HK-2 (cell line): ENCODE measurements around the gene PITPNB.

Experiments
- DNase-seq: peaks from one replicate; pipeline ENCODE4 v3.0.0-alpha.2; 2018; ENCODE audit not compliant: unreplicated experiment

Gene PITPNB

DNA sequence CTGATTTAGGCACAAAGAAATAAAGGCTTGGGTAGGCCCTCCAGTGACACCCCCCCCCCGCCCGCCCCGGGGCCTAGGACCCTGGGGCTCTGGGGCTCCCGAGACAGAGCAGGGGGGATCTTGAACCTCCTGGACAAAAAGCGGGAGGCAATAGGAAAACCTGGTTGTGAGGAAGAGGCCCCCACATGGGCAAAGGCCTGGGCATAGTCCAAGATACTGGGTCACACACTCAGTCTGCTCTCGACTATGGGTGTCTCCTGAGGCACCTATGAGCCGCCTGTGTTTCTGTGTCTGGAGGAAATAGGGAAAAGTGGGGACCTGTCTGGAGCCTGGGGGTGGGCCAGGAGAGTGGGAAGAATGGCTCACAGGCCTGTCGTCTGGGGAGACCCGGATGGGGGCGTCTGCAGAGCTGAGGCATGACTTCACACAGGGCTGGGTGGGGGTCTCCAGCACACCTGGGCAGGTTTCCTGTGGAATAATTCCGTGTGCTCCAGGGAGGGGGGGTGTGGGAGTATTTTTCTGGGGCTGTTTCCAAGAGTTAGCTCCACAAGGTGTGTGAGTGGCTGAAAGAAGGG, 115.1 kb downstream of the PITPNB start:
- DNase-seq, result no peak

DNA sequence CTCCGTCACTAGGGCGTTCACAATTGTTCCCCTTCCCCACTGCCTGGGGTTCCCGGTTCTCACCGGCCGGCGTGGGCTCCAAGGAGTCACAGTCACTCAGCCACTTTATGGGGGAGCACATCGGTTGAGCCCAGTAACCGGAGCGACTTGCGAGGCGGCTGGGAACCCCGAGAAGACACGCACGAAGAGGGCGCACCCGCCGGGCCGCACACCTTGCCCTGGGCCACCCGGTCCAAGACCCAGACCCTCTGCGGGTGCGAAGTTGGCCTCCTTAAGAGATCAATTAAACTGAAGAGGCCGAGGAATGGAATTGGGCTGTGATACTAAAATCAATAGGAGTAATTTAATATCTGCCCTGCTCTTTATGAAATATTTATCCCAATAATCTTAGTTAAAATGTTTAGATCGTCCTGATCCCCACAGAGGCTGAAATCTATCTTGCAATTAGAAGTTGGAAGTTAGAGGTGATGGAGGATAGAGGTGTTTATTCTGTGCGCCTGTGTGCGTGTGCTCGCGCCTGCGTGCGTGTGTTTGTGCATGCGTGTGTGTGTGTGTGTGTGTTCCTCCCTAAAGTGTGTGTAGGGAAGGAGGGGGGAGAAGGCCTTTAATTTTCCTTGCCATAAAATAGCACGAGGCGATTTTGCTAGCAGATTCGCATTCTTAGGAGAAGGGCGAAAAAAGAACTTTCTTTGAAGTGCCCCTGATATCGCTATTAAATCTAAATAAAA, 116.5 kb downstream of the PITPNB start:
- no peak for DNase-seq
